ENCODE measurements around the gene QRFP.
A peak's percentile ranks its signal among the peaks of the same experiment; 100 is the strongest.

QRFP gene

DNA sequence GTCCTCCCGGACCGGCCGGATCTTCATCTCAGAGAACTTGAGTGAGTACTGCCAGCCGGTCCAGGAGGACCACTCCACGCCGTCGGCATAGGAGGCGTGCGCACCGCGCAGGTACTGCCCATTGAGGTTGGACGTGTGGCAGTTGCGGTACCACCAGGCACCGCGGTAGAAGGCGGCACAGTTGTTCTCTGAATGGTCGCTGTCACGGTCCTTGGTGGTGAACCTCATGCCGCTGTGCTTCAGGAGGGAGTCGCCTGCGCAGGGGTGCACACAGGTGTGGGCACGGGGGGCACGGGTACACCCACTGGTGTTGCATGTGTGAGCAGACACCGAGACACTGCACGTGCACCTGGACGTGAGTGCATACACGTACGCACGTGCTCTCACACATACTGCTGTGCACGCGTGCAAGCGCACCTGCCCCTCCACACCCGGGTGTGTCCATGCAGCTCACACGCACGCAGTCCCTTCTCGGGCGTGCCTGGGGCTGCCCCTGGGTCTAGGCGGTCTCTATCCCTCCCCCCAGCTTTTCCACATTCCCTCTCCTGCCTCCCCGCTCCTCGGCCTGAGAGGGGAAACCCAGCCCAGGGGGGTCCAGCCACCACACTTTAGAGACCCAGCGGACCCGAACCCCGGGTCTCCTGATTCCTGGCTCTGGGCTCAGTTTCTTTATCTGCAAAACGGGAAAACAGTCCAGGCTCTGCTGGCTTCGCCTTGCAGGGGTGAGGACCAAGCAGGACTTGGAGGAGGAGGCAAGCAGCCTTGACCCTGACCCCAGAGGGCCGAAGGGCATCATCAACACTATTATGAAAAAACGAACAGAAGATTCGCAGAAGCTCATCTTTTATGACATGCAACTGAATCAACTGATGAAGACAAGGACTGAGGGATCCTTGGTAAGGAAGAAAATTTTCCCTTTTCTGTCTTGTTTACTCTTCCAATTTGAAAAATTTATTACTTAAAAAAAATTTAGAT, 7.7 kb upstream of the QRFP start:
- no peak for DNase-seq (ENCODE audit: low spot score)

DNA sequence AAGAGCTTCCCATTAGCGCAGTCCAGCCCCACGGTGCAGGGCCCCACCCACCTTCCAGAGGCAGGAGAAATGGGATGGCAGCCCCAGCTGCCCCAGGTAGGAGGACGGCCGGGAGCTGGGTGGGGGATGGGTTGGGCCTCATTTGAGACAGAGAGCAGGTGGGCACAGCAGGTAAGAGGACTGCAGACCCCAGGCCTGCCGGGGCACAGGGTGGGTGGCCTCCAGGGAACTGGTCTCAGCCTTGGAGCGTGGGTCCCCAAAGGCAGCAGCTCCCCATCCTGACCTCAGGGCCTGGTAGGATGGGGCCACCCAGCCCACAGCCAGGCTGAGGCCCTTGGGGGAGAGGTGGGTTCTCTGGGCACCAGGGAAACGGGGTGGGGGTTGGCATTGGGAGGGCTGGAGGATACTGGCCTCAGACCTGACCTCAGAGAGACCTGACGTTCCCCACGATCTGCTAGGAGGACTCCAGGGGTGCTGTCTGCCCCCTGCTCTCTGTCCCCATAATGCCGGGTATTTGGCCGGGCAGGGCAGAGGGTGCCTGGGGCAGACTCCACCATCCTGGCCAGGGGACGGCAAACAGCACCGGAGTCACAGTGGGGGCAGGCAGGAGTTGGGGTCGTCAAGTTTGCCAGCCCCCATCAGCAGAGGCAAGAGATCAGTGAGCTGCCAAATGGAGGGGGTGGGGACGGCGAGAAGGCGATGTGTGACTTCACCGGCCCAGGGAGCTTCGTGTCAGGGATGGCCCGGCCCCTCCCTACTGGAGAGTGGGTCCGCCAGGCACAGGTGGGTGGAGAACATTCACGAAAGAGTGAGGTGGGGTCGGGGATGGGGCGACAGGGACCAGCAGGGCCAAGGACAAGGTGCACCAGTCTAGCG, 6.8 kb upstream of the QRFP start:
- no peak for DNase-seq (ENCODE audit: low spot score)

GRCh38 chr9:130902204-130903185, 5.9 kb upstream of the QRFP start:
- no peak for DNase-seq (ENCODE audit: low spot score)

GRCh38 chr9:130901498-130902203, 5.0 kb upstream of the QRFP start:
- no peak for DNase-seq (ENCODE audit: low spot score)

DNA sequence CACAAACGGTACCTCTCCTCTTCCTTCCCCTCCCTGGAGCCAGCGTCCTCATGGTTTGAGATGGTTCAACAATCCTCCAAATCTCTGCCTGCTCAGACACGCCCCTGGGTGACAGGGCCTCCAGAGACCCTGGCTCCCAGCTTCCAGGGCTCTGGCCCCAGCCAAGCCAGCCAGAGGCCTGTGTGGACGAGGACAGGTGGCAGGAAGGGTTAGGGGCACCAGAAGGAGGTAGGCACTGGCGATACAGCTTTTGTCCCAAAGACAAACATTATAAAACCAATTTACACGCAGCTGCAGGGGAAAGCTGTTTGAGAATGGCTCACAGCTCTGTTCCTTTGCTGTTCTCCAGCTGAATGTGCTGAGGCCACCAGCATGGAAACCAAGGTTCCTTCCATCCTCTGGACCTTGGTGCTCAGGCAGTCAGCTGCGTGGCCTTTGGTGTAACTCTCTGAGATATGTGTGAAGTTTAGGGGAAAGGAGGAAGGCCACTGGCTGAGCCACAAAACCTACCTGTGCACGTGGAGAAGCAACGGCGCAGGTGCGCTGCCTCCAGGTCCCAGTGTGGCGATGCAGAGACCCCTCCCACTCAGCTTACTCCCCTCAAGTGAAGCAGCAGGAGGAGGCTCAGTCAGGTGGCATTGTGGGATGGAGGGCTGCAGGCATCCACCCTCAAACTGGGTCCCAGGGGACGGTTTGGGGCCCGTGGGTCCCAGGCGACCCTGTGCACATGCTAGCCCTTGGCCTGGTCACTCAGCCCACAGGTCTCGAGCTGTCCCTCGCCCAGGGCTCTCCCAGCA, 4.3 kb upstream of the QRFP start:
- DNase-seq (ENCODE audit: low spot score), result no peak

DNA sequence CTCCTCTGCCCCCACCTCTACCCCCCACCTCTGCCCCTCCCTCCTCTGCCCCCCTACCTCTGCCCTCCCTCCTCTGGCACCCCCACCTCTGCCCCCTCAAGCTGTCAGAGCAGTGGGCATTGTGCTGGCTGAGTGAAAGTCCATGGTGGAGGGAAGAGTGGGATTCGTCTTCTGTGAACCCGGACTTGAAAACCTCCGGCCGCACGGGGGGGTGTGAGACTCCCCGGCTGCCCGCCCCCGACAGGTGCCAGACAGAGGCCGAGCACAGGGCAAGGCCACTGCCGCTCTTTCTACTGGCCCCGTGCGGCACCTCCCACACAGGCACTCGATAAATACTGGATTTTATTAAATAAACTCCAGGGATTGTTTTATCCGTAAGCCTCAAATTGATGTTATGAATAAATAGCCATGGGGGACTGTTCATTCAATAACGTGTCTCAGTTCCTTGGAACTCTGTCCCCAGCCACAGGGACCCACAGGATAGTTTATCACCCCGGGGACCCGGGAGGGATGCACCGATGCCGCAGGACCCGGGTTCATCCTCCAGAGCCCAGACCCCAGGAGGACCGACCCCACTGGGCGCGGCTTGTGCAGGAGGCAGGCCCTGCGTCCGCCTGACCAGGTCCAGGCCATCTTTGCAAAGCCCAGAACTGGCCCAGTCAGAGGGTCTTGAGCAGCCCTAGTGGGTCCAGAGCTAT, 2.6 kb upstream of the QRFP start:
- DNase-seq (ENCODE audit: low spot score), result peak; percentile 31

DNA sequence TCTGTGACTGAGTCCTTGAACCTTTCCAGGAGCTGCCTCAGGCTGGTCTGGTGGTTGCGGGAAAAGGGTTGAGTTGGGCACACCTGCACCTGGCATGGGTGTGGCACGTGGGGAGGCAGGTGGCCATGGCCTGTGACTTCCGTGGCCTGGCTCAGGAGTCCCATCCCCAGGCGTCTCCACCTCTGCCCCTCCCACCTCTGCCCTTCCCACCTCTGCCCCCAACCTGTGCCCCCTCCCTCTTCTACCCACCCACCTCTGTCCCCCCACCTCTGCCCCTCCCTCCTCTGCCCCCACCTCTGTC, 1.9 kb upstream of the QRFP start:
- peak; percentile 71 for DNase-seq (ENCODE audit: low spot score)

DNA sequence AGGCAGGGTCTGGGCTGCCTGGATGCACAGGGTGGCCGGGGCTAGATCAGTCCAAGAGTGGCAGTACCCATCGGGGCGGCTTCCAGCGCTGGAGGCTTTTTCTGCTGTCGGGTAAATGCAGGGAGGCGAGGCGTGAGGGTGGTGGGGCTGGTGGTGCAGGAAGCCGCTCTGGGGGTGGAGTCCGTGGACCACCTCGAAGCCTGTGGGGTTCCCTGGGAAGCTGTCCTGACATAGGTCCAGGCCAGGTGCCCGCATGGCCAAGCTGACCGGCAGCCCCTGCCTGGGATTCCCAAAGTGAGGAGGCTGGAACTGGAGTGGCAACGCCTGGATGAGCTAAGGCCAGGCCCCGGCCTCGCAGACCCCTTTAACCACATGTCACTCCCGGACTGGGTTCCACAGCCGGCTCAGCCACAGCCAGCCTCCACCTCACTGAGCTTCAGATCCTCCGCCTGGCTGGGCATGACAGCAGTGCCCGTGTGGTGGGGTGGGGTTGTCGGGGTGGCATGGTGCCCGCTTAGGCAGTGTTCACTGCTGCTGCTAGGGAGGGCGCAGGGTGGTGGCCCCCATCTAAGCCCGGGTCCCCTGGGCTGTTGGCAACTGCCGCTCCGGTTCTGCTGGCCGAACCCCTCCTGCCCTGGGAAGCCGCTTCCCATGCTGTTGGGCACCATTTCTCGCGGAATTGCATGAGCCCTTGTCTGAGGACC, 1.4 kb upstream of the QRFP start:
- DNase-seq (ENCODE audit: low spot score), result peak; percentile 37

- no peak for DNase-seq (ENCODE audit: low spot score)
These were observed 616 bp upstream of the QRFP start for GRCh38 chr9:130897105-130897751.

DNA sequence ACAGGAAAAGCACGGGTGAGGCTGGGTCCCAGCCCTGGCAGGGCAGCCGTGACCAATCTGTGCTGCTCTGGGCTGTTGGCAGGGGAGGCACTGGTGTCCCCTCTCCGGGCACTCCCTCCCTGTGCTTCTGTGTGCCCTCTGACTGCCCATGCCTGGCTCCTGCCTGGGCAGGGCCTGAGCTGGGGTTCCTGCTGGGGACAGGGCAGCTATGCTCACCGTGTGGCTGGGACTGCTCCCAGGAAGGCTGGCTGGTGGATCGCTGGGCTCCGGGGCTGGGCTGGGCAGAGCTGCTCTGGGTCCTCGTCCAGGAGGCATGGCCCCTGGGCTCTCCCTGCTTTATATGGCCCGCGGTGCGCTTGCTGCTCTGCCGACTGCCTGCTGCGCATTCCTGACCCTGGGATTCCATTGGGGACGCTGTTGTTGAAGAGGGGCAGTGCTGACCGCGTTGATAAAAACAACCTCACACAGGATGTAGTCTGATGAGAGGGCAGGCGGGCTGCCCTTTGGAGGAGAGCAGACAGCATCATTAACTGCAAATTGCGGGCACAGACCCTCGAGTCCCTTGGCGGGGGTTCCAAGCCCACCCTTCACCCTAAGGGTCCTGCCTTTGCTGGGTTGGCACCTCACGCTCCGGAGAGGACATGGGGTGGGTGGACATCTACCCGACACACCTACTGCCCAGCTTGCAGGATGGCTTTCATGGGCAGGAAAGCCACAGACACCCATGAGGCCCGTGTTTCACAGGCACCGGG, 955 bp downstream of the QRFP start:
- no peak for DNase-seq (ENCODE audit: low spot score)

DNA sequence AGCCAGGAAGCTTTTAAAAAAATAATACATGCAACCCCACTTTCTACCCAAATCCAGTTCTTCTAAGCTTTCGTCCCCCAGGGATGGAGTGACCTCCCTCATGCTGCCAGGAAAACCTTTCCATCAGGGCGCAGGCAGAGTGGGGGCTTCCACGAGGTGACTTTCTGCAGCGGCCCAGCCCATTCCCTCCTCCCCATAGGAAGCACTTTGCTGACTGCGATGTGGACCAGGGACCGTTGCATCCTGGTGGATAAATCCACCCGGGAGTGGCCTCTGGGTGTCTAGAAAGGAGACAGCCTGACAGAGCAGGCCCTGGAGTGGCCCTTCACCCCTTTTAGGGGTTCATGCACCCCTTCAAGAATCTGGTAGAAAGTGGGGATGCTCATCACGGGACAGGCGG, 1.6 kb downstream of the QRFP start:
- DNase-seq (ENCODE audit: low spot score), result no peak

DNA sequence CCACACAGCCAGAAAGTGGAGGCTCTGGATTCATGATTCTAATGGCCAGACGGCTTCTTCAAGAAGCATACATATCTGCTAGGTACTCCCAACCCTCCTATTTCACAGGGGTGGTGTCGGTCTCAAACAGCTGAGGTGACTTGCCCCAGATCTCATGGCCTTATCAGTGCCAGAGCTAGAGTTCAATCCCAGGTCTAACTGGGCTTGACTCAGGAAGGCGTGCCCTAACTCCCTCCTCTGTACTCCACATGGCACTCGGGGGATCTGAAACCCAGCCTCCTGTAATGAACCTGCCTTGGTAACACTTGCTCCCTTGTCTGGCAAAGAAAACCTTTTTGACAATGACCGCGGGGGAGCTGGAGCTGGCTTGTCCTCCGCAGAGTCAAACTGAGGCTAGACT, 2.1 kb downstream of the QRFP start:
- DNase-seq (ENCODE audit: low spot score), result no peak

- no peak for DNase-seq (ENCODE audit: low spot score)
These were observed 3.1 kb downstream of the QRFP start for GRCh38 chr9:130893341-130894101.

- no peak for DNase-seq (ENCODE audit: low spot score)
These were observed 3.9 kb downstream of the QRFP start for GRCh38 chr9:130892477-130893304.

GRCh38 chr9:130891688-130892476, 4.7 kb downstream of the QRFP start:
- DNase-seq (ENCODE audit: low spot score), result no peak

Measured in SW480 (cell line).